MM.1S (cell line): ENCODE results near the gene SCG3.
"Not testable (repeated sequence)": the region's sequence is repeated elsewhere in the genome, so short reads cannot be mapped to it uniquely, and the experiment has no call there.

Experiments
- DNase-seq: peaks from one replicate; pipeline ENCODE4 v3.0.0-alpha.2; 2015
- H2AFZ ChIP-seq: fragments of 300-600 bp; sonication (generic); 2 replicates; pipeline ENCODE4 v1.6.0; 2016; ENCODE audit warnings: antibody characterized with exemption, low read length
- H3F3A ChIP-seq: fragments of 300-600 bp; sonication (generic); 2 replicates; pipeline ENCODE4 v1.6.1; 2016; ENCODE audit warnings: mild to moderate bottlenecking, antibody characterized with exemption, low read length, moderate library complexity, mixed read lengths; ENCODE audit not compliant: insufficient read depth
- H3K27ac ChIP-seq: fragments of 300-600 bp; sonication (generic); 2 replicates; pipeline ENCODE4 v1.5.1; 2016; ENCODE audit warnings: mild to moderate bottlenecking, low read length
- H3K27me3 ChIP-seq: fragments of 300-600 bp; sonication (generic); replicated peaks from 2 replicates; pipeline ENCODE4 v1.6.0; 2016; ENCODE audit warnings: low read length; ENCODE audit not compliant: insufficient read depth
- H3K36me3 ChIP-seq: fragments of 300-600 bp; sonication (generic); replicated peaks from 2 replicates; pipeline ENCODE4 v1.6.1; 2016; ENCODE audit warnings: mild to moderate bottlenecking, low read length, mixed read lengths; ENCODE audit not compliant: insufficient read depth
- H3K4me1 ChIP-seq: fragments of 300-600 bp; sonication (generic); 2 replicates; pipeline ENCODE4 v1.6.1; 2016; ENCODE audit warnings: low read length, mixed read lengths
- H3K4me2 ChIP-seq: fragments of 300-600 bp; sonication (generic); 2 replicates; pipeline ENCODE4 v1.6.0; 2016; ENCODE audit warnings: low read depth, low read length
- H3K4me3 ChIP-seq: fragments of 300-600 bp; sonication (generic); 2 replicates; pipeline ENCODE4 v1.5.1; 2016; ENCODE audit warnings: low read length, mixed read lengths
- H3K79me2 ChIP-seq: fragments of 300-600 bp; sonication (generic); 2 replicates; pipeline ENCODE4 v1.6.1; 2016; ENCODE audit warnings: mixed run types, low read length, mixed read lengths
- H3K9ac ChIP-seq: fragments of 300-600 bp; sonication (generic); 2 replicates; pipeline ENCODE4 v1.6.1; 2016; ENCODE audit warnings: low read length, mixed read lengths
- H3K9me2 ChIP-seq: fragments of 300-600 bp; sonication (generic); replicated peaks from 2 replicates; pipeline ENCODE4 v1.6.1; 2016; ENCODE audit warnings: mild to moderate bottlenecking, low read length, mixed read lengths; ENCODE audit not compliant: insufficient read depth
- H3K9me3 ChIP-seq: fragments of 300-600 bp; sonication (generic); replicated peaks from 2 replicates; pipeline ENCODE4 v1.6.1; 2016; ENCODE audit warnings: mild to moderate bottlenecking, low read length, mixed read lengths; ENCODE audit not compliant: insufficient read depth
- H4K20me1 ChIP-seq: fragments of 300-600 bp; sonication (generic); 2 replicates; pipeline ENCODE4 v1.6.1; 2016; ENCODE audit warnings: mild to moderate bottlenecking, low read length, moderate library complexity, mixed read lengths; ENCODE audit not compliant: insufficient read depth
- CTCF ChIP-seq: fragments of 300-600 bp; sonication (generic); IDR thresholded peaks from 2 replicates; pipeline ENCODE4 v1.5.1; 2016; ENCODE audit warnings: antibody characterized with exemption, low read length, mixed read lengths
- EZH2 ChIP-seq: fragments of 300-600 bp; sonication (generic); optimal IDR thresholded peaks from 2 replicates; pipeline ENCODE3; 2017; ENCODE audit warnings: low read depth, mild to moderate bottlenecking, antibody characterized with exemption, low read length, mixed read lengths
- EZH2phosphoT487 ChIP-seq: fragments of 300-600 bp; sonication (generic); IDR thresholded peaks from 2 replicates; pipeline ENCODE4 v1.6.1; 2018; ENCODE audit warnings: antibody characterized with exemption, low read length

The SCG3 gene

GRCh38 chr15:51642696-51643095 is 38.6 kb upstream of the SCG3 start:
- Histone ChIP-seq H3K4me1 (no peaks in the 10 kb centered on the region), H3F3A (no peaks in the 10 kb centered on the region), H3K4me2 (no peak overlapping the region), H4K20me1 (no peaks in the 10 kb centered on the region), H3K4me3 (no peak overlapping the region), H3K9me3 (no peaks in the 10 kb centered on the region), H3K9ac (no peak overlapping the region), H3K27ac (no peak overlapping the region), H3K9me2 (no peaks in the 10 kb centered on the region), H3K79me2 (no peaks in the 10 kb centered on the region), H3K27me3 (no peaks in the 10 kb centered on the region), H2AFZ (no peak overlapping the region), H3K36me3 (no peaks in the 10 kb centered on the region)
- no peak for DNase-seq
- TF ChIP-seq CTCF (no peak), EZH2phosphoT487 (no peak), EZH2 (no peak)

GRCh38 chr15:51647128-51647562 is 34.2 kb upstream of the SCG3 start:
- DNase-seq = no peak
- TF ChIP-seq EZH2phosphoT487 = no peak
- no peak for TF ChIP-seq CTCF
- TF ChIP-seq EZH2 = no peak
- Histone ChIP-seq H3K4me1 (no peaks in the 10 kb centered on the region), H2AFZ (no peak overlapping the region), H3K4me3 (no peak overlapping the region), H3K36me3 (no peaks in the 10 kb centered on the region), H3K9ac (no peak overlapping the region), H3K9me3 (no peaks in the 10 kb centered on the region), H3K4me2 (no peak overlapping the region), H4K20me1 (no peaks in the 10 kb centered on the region), H3K27me3 (no peaks in the 10 kb centered on the region), H3K9me2 (no peaks in the 10 kb centered on the region), H3K79me2 (no peaks in the 10 kb centered on the region), H3K27ac (no peak overlapping the region), H3F3A (no peaks in the 10 kb centered on the region)

GRCh38 chr15:51648101-51648500 is 33.2 kb upstream of the SCG3 start:
- not testable (repeated sequence) for H3K27me3 ChIP-seq, H3K4me3 ChIP-seq, H3K9ac ChIP-seq, H3K4me1 ChIP-seq, H4K20me1 ChIP-seq, H2AFZ ChIP-seq, H3K9me3 ChIP-seq, H3K4me2 ChIP-seq, H3F3A ChIP-seq, H3K27ac ChIP-seq, H3K36me3 ChIP-seq, H3K79me2 ChIP-seq, DNase-seq, H3K9me2 ChIP-seq

- not testable (repeated sequence) for H3K36me3 ChIP-seq, H2AFZ ChIP-seq, DNase-seq, H3K27me3 ChIP-seq, H3K79me2 ChIP-seq, H3F3A ChIP-seq, H3K27ac ChIP-seq, H3K4me3 ChIP-seq, H3K9ac ChIP-seq, H3K4me1 ChIP-seq, H3K9me2 ChIP-seq, H4K20me1 ChIP-seq, H3K4me2 ChIP-seq, H3K9me3 ChIP-seq
Measured at GRCh38 chr15:51648643-51649042, 32.7 kb upstream of the SCG3 start.
